ENCODE measurements around the gene NECTIN4.

- TF ChIP-seq CTCF (IDR thresholded peaks at IDR 0.05; ENCODE audit: low read depth, low read length) (no peak), EZH2phosphoT487 (IDR thresholded peaks at IDR 0.05; ENCODE audit: low read depth) (no peak)
Measured at GRCh38 chr1:161031874-161032273, 57.5 kb downstream of the NECTIN4 start.

Data from OCI-LY3 (cell line).